AG09309 (cell line): ENCODE results near the gene FAM107B.

Experiments
- DNase-seq: peaks from one replicate; pipeline ENCODE4 v3.0.0-alpha.2; 2010; ENCODE audit warnings: low read depth
- H3K4me3 ChIP-seq: 2 replicates; pipeline ENCODE4 v1.5.1; 2011; ENCODE audit warnings: mild to moderate bottlenecking, low read depth, low read length, moderate library complexity; ENCODE audit not compliant: control insufficient read depth
- CTCF ChIP-seq: IDR thresholded peaks from 2 replicates; pipeline ENCODE4 v1.5.1; 2011; ENCODE audit warnings: mild to moderate bottlenecking, low read depth, low read length, inconsistent platforms; ENCODE audit not compliant: insufficient read depth, control insufficient read depth; ENCODE audit errors: missing control alignments

Gene FAM107B

GRCh38 chr10:14587540-14588083 is 187.1 kb downstream of the FAM107B start:
- TF ChIP-seq CTCF = no peak
- no peak overlapping the region for H3K4me3 ChIP-seq
- no peak for DNase-seq

GRCh38 chr10:14586901-14587300 is 187.8 kb downstream of the FAM107B start:
- no peak overlapping the region for H3K4me3 ChIP-seq
- no peak for TF ChIP-seq CTCF
- no peak for DNase-seq

GRCh38 chr10:14585287-14586193 is 189.2 kb downstream of the FAM107B start:
- DNase-seq = no peak
- TF ChIP-seq CTCF = no peak
- no peak overlapping the region for H3K4me3 ChIP-seq

GRCh38 chr10:14584661-14585060 is 190.0 kb downstream of the FAM107B start:
- no peak for DNase-seq
- no peak overlapping the region for H3K4me3 ChIP-seq
- no peak for TF ChIP-seq CTCF

- no peak for DNase-seq
- H3K4me3 ChIP-seq = no peak overlapping the region
- no peak for TF ChIP-seq CTCF
Observed at GRCh38 chr10:14583967-14584366, 190.7 kb downstream of the FAM107B start.

- no peak overlapping the region for H3K4me3 ChIP-seq
- no peak for TF ChIP-seq CTCF
- no peak for DNase-seq
Observed at GRCh38 chr10:14583252-14583651, 191.4 kb downstream of the FAM107B start.
